ENCODE results near the gene SHKBP1.
A peak's percentile ranks its signal among the peaks of the same experiment; 100 is the strongest.
"Not testable (repeated sequence)": the region's sequence is repeated elsewhere in the genome, so short reads cannot be mapped to it uniquely, and the experiment has no call there.

SHKBP1 gene, protein sequence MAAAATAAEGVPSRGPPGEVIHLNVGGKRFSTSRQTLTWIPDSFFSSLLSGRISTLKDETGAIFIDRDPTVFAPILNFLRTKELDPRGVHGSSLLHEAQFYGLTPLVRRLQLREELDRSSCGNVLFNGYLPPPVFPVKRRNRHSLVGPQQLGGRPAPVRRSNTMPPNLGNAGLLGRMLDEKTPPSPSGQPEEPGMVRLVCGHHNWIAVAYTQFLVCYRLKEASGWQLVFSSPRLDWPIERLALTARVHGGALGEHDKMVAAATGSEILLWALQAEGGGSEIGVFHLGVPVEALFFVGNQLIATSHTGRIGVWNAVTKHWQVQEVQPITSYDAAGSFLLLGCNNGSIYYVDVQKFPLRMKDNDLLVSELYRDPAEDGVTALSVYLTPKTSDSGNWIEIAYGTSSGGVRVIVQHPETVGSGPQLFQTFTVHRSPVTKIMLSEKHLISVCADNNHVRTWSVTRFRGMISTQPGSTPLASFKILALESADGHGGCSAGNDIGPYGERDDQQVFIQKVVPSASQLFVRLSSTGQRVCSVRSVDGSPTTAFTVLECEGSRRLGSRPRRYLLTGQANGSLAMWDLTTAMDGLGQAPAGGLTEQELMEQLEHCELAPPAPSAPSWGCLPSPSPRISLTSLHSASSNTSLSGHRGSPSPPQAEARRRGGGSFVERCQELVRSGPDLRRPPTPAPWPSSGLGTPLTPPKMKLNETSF

DNA sequence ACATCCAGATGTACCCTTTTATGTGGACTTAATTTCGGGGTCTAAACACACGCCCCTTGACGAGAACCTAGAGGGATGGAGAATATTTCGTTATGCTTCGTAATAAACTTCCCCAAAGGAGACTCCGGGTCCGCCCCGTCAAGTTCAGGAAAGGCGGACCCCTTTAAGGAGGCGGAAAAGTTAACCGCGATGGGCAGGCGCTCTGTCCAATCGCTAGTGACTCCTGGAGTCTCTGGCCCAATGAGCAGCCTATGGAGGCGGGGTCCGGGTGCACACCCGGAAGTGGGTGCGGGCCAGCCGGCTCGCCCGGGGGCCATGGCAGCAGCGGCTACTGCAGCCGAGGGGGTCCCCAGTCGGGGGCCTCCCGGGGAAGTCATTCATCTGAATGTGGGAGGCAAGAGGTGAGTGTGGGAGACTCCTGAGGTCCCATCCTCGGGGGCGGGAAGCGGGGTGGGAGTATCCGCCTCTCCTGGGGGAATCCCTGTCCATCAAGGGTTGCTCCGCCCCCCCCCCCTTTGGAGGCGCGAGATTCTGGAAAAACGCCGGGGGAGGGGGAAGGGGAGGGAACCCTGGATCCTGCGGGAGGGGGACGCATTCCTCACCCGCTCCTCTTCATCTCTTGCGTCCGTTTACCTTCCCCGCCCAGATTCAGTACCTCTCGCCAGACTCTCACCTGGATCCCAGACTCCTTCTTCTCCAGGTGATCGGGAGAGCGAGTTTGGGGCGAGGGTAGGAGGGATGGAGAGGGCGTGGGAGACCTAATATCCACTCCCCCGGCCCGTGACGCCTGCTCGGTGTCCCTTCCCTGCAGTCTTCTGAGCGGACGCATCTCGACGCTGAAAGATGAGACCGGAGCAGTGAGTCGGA lies at the start of gene SHKBP1:
Gene SHKBP1 (plus strand): TSS at position 289 of the 867 bp plus-strand sequence. CDS start 27 bp downstream, at position 316.
- DNase-seq (ENCODE audit: insufficient read length, low spot score) (peak; percentile 98), FAIRE-seq (peak; percentile 72)

DNA sequence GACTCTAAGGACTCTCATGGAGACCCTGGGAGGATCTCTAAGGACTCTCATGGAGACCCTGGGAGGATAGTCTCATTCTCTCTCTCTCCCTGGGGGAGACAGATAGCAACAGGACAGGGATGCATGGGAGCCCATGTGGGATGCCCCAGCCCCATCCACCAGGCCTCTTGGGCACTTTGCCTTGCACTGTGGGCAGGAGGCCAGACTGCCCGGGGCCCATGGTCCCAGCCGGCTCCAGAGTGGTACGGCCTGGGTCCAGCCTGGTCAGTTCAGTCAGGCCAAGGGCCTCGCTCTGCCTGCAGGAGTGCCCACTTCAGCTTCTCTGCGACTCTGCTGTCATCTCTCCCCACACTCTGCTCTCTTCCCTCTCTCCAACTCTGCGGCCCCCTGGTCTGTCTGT lies 48.6 kb upstream of the SHKBP1 start:
- DNase-seq (ENCODE audit: insufficient read length, low spot score) (no peak), FAIRE-seq (no peak)

DNA sequence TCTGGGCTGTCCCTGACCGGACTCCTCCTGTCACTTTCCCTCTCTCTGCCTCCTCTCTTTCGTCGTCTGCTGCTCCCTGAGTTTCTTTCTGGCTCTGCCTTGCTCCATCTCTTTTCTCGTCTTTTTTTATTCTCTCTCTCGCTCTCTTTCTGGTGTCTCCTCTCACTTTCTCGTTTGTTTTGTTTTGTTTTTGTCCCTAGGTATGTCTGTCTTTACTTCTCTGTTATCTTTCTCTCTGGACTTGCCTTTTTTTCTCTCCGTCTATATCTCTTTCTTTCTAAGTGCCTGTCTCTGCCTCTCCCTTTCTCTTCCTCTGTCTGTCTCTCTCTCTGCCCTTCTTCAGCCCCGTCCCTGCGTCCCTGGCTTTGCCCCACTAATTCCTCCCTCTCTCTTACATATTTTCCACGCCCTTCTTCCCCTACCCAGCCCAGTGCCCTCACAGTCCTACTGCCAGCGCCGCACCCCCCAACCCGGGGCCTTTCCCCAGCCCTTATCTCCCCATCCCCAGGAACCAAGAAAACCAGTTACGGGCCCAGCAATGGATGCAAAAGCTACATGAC lies 48.1 kb upstream of the SHKBP1 start:
- FAIRE-seq (no peak), DNase-seq (ENCODE audit: insufficient read length, low spot score) (no peak)

DNA sequence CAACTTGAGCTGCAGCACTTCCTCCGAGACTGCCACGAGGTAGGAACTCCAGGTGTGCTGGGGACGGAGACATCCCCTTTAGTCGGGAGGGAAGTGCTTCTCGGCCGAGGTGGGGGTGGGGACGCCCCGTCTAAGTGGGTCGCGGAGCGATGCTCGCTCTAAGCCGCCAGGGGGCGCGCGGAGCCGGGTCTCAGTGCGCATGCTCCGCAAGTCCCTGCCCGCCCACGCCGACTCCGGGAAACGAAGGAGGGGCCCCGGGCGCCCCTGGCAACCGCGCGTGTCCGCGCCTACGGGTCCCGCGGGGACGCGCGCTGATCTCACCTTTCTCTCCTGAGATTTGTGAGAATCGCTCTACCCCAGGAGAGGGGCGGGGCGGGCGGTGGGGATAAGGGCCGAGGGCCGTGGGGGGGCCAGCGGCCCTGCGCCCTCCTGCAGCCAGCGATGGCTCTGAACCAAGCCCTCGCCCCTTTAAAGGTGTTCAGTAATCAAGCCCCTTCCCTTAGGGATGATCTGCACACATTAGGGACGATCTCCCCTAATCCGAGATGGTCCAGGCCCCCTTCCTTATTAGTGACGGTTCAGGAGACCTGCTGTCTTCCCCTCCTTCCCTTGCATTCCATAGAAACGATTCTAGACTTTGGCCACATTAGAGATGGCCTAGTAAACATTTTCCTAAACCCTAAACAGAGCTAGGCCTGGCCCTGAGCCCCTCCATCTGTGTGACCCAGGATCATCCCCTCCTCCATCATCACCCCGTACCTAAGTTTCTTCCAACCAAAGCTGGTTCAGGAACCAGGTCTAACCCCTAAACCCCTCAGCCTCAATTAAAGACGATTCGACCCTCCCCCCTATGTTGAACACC lies 47.3 kb upstream of the SHKBP1 start:
- FAIRE-seq (peak; percentile 86), DNase-seq (ENCODE audit: insufficient read length, low spot score) (peak; percentile 92)

DNA sequence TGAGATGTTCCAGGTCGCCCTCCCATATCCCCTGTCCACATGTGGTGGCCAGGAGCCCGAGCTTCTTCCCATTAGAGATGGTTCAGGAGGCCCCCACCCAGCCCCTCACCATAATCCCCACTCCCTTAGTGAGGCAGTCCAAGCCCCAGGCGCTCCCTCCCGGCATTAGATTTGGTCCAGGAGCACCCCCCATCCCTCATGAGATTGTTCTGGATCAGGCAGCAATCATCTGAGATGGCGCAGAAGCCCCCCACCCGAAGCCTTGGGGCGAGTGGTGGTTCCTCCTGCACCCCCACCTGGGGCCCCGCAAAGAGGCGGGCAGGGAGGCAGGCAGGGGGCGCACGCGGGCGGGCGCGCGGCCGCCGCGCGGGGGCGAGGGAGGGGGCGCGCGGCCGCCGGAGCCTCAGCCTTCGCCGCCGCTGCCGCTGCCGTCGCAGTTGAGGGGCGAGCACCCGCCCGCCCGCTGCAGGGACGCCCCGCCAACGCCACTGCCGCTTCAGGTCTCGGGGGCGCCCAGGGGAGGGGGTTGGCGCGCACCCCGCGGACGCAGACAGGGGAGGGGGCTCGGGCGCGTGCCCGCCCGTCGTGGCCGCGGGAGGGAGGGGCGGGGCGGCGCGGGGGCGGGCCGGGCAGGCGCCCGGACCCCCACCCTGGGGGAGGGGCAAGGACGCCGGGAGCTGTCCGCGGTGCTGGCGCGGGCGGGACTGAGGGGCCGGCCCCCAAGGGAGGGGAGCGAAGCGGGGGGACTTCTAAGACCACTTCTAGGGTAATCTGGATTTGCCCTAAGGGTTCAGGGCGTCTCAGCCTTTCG lies 46.4 kb upstream of the SHKBP1 start:
- no peak for FAIRE-seq
- DNase-seq (ENCODE audit: insufficient read length, low spot score) = peak; percentile 41

DNA sequence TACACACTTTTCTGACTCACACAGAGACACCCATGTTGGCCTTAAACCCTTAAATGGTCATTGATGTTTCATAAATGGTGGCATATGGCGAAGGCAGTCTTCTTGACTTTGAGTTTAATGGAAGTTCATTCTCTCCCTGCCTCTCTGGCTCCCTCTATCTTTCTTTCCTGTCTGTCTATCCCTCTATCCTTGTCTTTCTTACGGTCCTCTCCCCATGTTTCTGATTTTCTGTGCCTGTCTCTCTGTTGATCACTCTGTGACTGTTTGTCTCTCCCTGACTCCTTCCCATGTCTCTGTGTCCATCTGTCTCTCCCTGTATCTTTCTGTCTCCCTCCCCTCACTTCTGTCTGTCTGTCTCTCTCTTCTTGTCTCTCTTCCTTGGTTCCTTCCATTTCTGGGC lies 43.2 kb upstream of the SHKBP1 start:
- FAIRE-seq (no peak), DNase-seq (ENCODE audit: insufficient read length, low spot score) (no peak)

DNA sequence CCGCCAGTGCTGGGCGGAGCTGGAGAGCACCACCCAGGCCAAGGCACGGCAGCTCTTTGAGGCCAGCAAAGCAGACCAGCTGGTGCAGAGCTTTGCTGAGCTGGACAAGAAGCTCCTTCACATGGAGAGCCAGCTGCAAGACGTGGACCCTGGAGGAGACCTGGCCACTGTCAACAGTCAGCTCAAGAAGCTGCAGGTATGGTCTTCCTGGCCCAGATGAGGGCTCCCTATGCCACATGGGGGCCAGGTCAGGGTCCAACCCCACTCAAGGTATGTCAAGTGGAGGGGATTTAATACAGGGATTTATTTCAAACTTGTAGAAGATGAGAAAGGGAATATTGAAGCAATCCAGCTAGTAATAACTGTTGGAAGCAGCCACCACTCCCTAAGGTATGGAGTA lies 42.5 kb upstream of the SHKBP1 start:
- FAIRE-seq (no peak), DNase-seq (ENCODE audit: insufficient read length, low spot score) (no peak)

DNA sequence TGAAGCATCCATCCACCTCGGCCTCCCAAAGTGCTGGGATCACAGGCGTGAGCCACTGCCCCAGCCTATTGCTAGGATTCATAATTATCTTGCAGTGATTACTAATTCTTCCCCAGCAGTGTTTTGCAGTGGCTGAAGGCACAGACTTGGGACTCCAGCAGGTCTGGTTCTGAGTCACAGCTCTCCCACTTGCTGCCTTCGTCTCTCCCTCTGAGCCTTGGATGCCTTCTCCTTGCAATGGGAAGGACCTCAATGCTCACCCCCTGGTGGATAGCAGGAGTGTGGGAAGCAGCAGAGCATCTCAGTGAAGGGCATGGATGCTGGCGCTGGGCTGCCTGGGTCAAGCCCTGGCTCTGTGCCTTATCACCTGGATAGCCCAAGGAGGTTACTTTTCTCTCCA lies 37.6 kb upstream of the SHKBP1 start:
- DNase-seq (ENCODE audit: insufficient read length, low spot score) (no peak), FAIRE-seq (no peak)

DNA sequence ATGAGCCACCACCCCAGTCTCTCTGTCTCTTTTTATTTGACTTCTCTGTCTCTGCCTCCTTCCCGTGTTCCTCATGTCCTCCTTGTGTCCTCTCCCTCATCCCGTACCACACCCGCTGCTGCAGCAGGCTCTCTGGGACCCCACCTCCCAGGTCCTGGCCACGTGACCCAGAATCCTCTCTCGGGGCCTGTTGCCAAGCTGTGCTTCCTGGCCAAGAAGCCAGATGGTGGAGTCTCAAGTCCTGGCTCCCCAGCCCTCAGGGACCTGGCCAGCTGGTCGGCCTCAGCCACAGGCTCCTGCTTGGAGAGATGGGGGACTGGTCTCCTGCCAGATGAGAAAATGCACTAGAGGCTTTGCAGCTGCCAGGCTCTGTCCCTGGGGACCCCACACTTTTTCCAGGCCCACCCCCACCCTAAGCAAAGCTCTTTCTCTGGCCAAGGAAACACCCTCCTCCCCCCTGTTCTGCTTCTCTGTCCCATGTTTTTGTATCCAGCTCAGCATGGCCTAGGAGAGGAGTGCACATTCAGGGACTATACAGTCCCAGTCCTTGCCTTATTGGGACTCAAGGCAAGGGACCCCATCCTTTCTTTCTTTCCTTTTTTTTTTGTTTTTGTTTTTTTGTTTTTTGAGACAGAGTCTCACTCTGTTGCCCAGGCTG lies 34.3 kb upstream of the SHKBP1 start:
- DNase-seq (ENCODE audit: insufficient read length, low spot score) = no peak
- FAIRE-seq = no peak

DNA sequence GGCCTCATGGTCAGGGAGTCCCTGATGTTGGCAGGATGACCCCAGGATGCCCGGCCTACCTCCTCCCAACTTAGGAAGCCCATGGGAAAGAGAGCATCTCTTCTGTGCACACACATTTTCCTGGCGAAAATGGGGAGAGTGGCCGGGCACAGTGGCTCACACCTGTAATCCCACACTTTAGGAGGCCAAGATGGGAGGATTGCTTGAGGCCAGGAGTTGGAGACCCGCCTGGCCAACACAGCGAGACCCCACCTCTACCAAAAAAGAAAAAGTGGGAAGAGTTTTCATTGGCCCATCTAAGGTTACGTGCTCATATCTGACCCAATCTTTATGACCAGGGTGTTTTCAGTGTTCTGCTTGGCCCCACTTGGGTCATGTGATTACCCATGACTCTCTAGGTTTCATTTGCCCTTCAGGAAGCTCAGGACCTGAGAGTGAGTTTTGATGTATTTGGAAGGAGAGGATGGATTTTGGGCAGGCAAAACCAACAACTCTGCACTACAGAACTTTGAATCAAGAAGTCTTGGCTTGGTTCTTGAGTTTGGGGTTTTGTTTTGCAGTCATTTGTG lies 33.6 kb upstream of the SHKBP1 start:
- FAIRE-seq (no peak), DNase-seq (ENCODE audit: insufficient read length, low spot score) (no peak)

DNA sequence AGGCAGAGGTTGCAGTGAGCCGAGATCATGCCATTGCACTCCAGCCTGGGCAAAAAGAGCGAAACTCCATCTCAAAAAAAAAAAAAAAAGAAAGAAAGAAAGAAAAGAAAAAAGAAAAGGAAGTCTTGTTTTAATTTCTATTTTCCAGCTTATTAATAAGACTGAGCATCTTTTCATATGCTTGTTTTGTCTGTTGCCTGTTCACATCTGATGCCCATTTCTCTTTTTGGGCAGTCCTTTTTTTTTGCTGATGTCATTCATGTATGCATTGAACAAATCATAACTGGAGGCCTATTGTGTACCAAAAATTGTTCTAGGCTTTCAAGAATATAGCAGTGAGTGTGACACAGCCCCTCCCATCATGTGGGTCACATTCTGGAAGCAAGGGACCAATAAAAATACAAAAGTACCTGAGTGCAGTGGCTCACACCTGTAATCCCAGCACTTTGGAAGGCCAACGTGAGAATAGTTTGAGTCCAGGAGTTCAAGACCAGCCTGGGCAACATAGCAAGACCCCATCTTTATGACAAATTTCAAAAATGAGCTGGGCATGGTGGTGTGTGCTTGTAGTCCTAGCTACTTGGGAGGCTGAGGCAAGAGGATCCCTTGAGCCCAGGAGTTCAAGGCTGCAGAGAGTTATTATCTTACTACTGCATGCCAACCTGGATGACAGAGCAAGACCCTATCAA lies 30.4 kb upstream of the SHKBP1 start:
- DNase-seq (ENCODE audit: insufficient read length, low spot score); FAIRE-seq: not testable (repeated sequence)

DNA sequence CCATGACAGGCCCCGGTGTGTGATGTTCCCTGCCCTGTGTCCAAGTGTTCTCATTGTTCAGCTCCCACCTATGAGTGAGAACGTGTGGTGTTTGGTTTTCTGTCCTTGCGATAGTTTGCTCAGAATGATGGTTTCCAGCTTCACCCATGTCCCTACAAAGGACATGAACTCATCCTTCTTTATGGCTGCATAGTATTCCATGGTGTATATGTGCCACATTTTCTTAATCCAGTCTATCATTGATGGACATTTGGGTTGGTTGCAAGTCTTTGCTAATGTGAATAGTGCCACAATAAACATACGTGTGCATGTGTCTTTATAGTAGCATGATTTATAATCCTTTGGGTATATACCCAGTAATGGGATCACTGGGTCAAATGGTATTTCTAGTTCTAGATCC lies 29.5 kb upstream of the SHKBP1 start:
- FAIRE-seq; DNase-seq (ENCODE audit: insufficient read length, low spot score): not testable (repeated sequence)

DNA sequence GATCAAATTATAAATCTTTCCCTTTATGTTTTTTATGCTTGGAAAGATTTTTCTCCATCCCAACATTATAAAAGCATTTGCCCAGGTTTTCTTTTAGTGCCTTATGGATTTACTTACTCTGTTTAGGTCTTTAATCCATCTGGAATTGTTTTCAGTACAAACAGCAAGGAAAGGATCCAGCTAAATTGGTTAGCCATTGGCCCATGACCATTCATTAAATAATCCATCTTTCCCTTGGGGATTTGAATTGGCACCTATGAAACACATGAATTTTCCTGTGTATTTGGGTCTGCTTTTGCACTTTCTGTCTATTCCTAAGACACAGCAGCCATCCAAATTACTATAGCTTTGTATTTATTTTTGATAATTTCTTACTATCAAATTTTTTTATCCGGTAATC lies 28.8 kb upstream of the SHKBP1 start:
- FAIRE-seq (no peak), DNase-seq (ENCODE audit: insufficient read length, low spot score) (no peak)

DNA sequence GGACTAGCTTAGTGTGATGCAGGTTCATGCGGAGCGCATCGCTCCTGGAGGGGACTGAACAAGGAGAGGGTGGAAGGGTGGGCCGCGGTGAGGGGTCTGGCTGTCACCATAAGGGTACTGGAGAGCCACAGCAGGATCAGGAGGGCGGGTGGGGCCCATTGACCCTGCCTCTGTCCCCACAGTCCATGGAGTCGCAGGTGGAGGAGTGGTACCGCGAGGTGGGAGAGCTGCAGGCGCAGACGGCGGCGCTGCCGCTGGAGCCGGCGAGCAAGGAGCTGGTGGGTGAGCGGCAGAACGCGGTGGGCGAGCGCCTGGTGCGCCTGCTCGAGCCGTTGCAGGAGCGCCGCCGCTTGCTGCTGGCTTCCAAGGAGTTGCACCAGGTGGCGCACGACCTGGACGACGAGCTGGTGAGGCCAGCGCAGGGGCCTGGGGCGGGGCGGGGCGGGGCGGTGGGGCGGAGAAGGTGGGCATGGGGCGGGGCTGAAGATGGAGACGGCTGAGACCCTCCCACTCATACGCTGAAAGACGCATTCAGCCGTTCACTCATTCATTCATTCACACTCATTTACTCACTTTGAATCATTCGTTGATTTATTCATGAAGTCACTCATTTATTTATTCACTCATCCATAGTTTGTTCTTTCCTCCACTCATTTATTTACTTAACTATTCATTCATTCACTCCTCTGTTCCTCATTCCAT lies 27.5 kb upstream of the SHKBP1 start:
- peak; percentile 76 for FAIRE-seq
- DNase-seq (ENCODE audit: insufficient read length, low spot score) = peak; percentile 80

DNA sequence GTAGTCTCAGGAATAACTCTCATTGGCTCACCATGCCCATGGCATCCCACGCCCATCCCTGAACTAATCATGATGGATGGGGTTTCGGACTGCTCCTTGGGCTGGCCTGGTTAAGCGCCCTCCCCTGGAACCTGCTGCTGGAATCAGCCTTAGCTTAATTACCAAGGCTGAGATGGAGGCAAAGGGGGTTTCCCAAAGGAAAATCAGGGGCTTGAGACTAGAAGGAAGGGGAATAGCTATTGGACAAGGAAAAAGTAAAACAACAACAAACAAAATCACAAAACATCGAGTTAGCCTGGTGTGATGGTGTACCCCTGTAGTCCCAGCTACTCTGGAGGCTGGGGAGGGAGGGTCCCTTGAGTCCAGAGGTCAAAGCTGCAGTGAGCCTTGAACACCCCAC lies 25.7 kb upstream of the SHKBP1 start:
- no peak for FAIRE-seq

DNA sequence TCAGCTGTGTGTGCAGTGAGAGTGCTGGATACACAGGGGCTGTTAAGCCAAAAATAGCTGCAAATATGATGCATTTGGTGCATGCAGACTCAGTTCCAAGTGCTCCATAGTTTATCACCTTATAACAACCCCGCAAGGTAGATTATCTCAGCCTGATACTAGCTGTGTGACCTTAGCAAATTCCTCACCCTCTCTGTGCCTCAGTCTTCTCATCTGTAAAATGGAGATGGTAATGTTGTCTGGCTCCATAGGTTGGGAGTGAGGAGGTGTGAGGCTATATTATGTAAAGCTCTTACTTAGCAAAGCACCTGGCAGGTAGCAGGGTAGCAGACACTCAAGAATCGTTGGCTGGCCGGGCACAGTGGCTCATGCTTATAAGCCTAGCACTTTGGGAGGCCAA lies 23.8 kb upstream of the SHKBP1 start:
- FAIRE-seq = no peak
- no peak for DNase-seq (ENCODE audit: insufficient read length, low spot score)

More for the DNA sequence above, 25.7 kb upstream of the SHKBP1 start:
- DNase-seq (ENCODE audit: insufficient read length, low spot score) = no peak

Measured in HTR-8/SVneo (cell line).